Epithelial cell of prostate (primary cell): ENCODE measurements around the gene TRMT44.
"Not testable (repeated sequence)": the region's sequence is repeated elsewhere in the genome, so short reads cannot be mapped to it uniquely, and the experiment has no call there.

Experiments
- DNase-seq: peaks from one replicate; pipeline ENCODE4 v3.0.0-alpha.2; 2011; ENCODE audit warnings: low read depth, low spot score
- H3K27ac ChIP-seq: fragments of 450-650 bp; 2 replicates; pipeline ENCODE4 v1.5.1; 2017; ENCODE audit warnings: mild to moderate bottlenecking

The TRMT44 gene

DNA sequence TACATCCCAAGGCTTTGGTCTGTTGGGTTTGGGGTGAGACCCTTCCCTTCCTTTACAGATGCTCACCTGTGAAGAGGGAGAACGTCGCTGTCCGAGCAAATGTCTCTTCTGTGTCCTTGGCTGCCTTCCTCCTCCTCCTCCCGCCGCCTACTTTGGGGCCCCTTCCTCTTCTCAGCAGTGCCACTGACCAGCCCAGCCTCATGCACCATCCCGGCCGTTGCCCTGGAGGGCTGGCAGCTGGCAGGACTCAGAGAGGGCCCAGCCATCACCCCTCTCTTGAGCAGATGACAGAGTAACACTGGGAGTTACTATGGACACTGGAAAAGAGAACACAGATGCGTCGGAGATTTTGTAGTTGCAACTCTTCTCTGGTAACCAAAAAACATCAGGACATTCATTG is 68.2 kb downstream of the TRMT44 start:
- no peak overlapping the region for H3K27ac ChIP-seq
- DNase-seq, result no peak

- H3K27ac ChIP-seq, result no peak overlapping the region
- no peak for DNase-seq
These were observed 68.9 kb downstream of the TRMT44 start for GRCh38 chr4:8509311-8509950.

GRCh38 chr4:8510191-8510590 is 69.6 kb downstream of the TRMT44 start:
- DNase-seq, result no peak
- H3K27ac ChIP-seq, result no peak overlapping the region

DNA sequence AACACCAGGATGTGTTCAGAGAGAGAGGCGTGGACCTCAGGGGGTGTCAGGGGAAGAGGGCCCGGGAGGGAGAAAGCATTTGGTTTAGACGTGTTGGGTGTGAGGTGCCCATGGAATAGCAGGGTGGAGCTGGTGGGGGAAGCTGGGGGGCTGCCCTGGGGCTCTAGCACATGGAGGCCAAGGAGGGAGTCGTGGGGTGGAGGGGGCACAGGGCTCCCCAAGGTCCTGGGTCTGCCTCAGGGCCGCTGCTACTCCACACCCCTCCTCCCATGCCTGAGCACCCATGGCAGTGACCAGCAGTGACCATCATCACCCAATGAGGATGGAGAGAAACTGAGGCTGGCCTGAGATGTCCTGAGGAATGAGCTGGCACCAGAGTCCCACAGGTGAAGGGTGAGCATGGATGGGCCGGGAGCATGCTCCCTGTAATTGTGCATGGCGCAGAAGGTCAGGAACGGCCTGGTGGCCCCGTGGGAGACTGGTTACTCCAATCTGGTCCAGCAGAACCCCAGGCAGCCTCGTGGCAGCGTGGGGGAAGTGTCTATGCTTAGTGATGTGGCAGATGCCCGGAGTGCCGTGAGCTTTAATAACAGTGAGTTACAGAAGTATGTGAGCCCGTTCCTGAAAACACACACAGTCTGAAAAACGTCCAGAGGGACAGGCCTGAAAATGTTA is 70.2 kb downstream of the TRMT44 start:
- DNase-seq, result no peak

DNA sequence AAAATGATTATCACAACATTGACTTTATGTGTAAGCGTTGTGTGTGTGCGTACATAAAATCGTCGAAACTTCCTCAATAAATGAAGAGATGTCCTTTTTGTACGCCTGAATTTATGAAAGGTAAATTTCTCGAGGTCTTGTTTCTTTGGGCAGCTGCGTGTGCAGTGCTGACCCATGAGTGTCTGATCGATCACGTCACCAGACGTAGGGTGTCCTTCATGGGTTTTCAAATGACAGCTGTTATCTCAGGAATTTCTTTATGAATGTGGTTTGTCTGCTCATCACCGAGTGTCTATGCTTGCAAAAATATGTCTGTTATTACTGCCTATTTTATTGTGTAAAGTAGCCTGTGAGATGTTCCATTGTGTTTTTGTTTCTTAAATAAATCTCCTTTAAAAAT is 71.9 kb downstream of the TRMT44 start:
- DNase-seq, result no peak
- no peak overlapping the region for H3K27ac ChIP-seq

More for the DNA sequence above, 70.2 kb downstream of the TRMT44 start:
- no peak overlapping the region for H3K27ac ChIP-seq

DNA sequence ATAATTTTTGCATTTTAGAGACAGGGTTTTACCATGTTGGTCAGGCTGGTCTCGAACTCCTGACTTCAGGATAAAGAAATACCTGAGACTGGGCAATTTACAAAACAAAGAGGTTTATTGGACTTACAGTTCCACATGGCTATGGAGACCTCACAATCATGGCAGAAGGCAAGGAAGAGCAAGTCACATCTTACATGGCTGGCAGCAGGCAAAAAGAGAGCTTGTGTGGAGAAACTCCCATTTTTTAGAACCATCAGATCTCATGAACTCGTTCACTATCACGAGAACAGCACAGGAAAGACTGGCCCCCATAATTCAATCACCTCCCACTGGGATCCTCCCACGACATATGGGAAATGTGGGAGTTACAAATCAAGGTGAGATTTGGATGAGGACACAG is 72.5 kb downstream of the TRMT44 start:
- not testable (repeated sequence) for DNase-seq, H3K27ac ChIP-seq

GRCh38 chr4:8513931-8514330 is 73.4 kb downstream of the TRMT44 start:
- DNase-seq, result no peak
- H3K27ac ChIP-seq, result no peak overlapping the region

- no peak overlapping the region for H3K27ac ChIP-seq
- no peak for DNase-seq
These were observed 73.8 kb downstream of the TRMT44 start for GRCh38 chr4:8514391-8514790.

DNA sequence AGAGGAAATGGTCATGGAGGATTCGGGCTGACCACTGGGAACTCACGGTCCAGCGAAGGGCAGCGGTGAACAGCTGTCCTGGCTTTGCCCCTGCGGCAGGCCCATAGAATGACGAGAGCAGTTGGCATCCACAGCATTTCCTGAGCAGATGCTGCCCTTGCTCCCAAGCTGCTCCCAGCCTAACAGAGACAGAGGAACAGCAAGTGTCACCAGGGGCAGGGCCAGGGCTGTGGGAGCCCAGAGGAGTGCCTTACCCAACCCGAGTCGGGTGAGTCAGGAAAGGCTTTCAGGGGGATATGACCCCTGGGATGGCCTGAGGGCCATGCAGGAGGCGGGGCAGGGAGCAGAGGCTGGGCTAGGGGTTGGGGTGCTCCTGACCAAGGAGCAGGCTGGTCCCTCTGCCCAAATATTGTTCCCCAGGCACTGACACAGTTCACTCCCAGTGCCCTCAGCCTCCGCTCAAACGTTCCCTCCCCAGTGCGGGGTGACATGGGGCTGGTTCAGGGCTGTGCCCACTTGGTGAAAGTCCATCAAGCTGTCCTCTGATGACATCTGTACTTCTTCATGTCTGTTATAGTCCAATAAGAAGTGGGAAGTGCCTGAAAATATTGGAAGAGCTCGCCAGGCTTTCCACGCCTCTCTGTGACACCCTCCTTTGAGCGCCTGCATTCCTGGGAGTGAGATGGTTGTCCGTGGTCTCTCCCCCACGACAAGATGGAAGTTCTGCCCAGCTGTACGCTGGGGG is 74.9 kb downstream of the TRMT44 start:
- no peak overlapping the region for H3K27ac ChIP-seq
- DNase-seq, result no peak

DNA sequence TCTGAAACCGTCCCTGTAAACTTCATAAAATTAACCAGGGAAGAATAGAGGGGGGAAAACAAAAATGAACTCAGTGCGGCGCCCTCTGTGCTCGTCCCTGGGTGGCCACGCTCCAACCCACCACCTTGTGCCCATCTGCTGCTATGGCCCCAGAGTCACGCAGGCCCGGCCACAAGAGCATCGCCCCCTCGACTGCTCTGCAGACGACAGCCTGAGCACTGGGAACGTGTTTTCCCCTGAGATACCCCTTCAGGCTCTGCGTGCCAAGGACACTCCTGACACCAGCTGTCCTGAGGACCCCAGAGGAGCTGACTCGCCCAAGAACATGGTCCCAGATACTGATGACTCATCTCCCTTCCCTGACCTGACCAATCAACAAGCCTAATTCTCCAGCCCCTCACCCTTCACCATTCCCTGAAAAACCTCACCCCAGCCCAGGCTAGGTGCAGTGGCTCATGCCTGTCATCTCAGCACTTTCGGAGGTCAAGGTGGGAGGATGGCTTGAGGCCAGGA is 75.5 kb downstream of the TRMT44 start:
- no peak for DNase-seq
- H3K27ac ChIP-seq, result no peak overlapping the region

DNA sequence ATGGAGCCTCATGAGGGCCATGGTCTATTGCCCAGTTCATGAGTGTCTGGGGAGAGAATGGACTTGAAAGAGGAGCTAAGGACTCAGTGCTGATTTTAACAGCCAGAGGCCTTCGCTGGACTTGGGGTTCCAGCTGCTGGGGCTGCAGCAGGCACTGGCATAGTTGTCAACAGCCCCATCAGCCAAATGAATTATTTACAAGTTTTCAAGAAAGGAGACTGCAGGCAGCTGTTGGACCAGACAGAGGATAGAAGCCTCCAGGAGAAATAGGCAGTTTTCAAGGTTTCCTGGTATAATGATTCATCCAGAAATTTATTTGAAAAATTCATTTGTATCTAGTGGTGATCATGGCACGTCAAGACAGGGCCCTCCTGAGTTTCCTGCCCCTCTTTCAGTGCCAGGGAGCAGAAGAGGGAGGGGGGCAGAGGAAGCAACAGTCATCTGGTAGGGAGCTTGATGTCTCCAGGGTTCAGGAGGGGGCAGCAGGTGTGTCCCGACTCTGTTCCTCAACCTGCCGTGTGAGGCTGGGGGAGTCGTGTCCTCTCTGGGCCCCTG is 76.5 kb downstream of the TRMT44 start:
- no peak for DNase-seq
- H3K27ac ChIP-seq, result no peak overlapping the region

DNA sequence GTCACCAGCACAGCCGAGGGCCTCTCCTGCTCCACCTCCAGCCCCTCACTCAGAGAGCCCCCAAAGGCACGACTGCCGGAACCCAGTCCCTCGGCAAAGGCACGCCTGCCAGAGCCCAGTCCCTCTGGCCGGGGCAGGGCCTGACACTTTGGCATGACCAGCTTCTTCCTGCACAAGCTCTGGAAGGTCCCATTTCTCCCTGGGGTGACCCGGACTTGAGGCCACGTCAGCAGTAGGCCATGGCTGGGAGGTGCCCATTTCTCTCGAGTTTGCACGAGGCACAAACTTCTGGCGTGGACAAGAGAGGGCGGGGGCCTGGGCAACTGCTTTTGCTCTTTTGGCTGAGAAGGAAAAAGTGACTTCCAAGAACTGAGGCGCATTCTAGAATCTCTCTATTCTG is 77.4 kb downstream of the TRMT44 start:
- H3K27ac ChIP-seq, result no peak overlapping the region
- no peak for DNase-seq

GRCh38 chr4:8522160-8523120 is 81.9 kb downstream of the TRMT44 start:
- no peak for DNase-seq
- no peak overlapping the region for H3K27ac ChIP-seq

DNA sequence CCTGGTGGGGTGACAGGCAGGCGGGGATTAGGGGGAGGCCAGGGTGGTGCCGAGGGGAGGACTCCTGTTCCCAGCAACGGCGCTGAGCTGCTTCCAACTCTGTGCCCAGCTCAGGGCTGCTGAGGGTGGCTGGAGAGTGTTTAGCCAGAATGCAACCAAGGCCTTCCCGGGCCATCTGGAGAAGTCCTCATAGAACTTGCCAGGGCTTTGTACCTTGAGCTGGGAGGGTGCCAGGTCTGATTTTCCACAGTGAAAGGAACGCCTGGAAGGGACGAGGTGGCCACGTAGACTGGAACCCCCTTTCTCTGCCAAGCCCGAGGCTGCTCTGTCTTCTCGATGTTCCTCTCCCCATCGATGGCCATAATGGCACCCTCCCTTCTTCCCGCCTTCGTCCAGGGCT is 82.6 kb downstream of the TRMT44 start:
- H3K27ac ChIP-seq, result no peak overlapping the region
- DNase-seq, result no peak

GRCh38 chr4:8523766-8524165 is 83.2 kb downstream of the TRMT44 start:
- H3K27ac ChIP-seq, result no peak overlapping the region
- no peak for DNase-seq

DNA sequence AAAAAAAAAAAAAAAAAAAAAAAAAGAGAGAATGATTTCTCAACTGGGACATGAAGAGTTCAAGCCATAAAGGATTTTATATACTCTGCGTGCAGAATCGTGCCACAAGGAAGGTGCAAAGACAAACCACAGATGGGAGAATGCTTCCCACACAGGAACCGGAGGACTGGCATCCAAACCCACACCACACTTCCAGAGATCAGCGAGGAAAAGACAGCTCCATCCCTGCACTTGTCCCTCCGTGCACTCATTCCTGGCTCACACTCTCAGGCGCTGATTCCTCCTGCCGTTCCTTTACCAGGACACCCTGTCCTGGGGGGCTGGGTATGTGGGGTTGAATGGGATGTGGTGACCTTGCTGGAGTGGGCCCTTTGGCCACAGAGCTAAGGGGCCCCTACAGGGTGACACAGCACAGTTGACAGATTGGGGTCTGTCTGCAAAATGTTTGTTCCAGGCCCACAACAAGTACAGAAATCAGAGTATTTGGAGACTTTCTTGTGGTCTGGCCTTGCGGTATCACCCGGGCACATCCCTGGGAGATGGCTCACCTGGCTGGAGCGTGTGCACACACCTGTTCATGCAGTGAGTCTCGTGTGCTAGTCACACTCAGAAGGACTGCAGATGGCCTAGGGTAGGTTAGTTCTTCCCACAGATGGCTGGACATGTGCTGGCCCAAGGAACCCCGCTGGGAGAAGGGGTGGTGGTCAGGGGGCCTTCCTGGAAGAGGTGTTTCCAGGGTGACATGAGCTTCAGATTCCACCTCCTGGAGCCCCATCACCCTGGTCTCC is 84.2 kb downstream of the TRMT44 start:
- H3K27ac ChIP-seq, result no peak overlapping the region
- DNase-seq, result no peak

DNA sequence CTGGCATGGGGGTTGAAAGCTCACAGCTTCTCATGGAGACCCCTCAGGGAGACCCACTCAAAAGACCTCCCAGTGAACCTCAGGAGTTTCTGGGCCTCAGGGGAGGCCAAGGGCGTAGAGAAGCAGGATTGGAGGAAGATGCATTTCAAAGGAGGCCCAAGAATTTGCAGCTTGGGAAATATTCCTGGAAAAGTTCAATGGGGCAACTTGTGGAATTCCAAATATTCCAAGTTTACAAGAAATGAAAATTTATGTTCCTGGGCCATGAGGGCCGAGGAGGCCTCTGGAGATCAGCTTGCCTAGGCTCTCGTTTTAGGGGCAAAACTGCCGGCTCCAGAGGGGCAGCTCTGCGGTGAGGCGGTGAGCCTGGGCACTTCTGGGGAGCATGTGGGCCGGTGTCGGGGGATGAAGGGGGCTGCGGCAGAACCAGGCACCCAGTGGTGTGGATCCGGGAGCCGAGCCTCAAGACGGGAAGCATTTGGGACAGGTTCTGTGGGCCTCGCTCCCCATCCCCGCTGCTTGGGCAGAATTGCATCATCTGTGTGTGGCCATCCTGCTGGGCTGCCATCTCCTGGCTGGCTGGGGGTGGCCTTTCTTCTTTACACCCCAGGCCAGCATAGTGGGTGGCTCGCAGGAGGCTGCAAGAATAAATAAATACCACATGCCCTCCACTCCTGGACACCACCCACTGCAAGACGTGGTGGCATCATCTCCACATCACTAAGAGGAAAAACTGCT is 85.0 kb downstream of the TRMT44 start:
- DNase-seq, result no peak
- no peak overlapping the region for H3K27ac ChIP-seq
